RCC 7860 (cell line): ENCODE measurements around the gene DUOX2.
A peak's percentile ranks its signal among the peaks of the same experiment; 100 is the strongest.
"Not testable (repeated sequence)": the region's sequence is repeated elsewhere in the genome, so short reads cannot be mapped to it uniquely, and the experiment has no call there.

Experiments used
- DNase-seq: peaks from one replicate; pipeline ENCODE4 v3.0.0-alpha.2; 2015; ENCODE audit warnings: low spot score
- FAIRE-seq: peaks from 2 replicates; lab custom pipeline; 2012; peaks lifted over from hg19 to GRCh38; lab: Jason Lieb, UNC

DUOX2 gene

GRCh38 chr15:45077391-45077790 is 36.6 kb downstream of the DUOX2 start:
- DNase-seq, FAIRE-seq: not testable (repeated sequence)

GRCh38 chr15:45075440-45076320 is 38.3 kb downstream of the DUOX2 start:
- FAIRE-seq, DNase-seq: not testable (repeated sequence)

GRCh38 chr15:45073602-45074001 is 40.4 kb downstream of the DUOX2 start:
- FAIRE-seq, DNase-seq: not testable (repeated sequence)

- DNase-seq, FAIRE-seq: not testable (repeated sequence)
These were observed 44.0 kb downstream of the DUOX2 start for GRCh38 chr15:45069942-45070360.

- FAIRE-seq (peak; percentile 77), DNase-seq (peak; percentile 64)
These were observed 49.6 kb downstream of the DUOX2 start for GRCh38 chr15:45064386-45064785.

GRCh38 chr15:45062301-45062700 is 51.7 kb downstream of the DUOX2 start:
- FAIRE-seq, DNase-seq: not testable (repeated sequence)

- FAIRE-seq = not testable (repeated sequence)
These were observed 55.0 kb downstream of the DUOX2 start for GRCh38 chr15:45058690-45059675.

GRCh38 chr15:45052676-45053075 is 61.3 kb downstream of the DUOX2 start:
- DNase-seq, FAIRE-seq: not testable (repeated sequence)

More at GRCh38 chr15:45058690-45059675, 55.0 kb downstream of the DUOX2 start:
- not testable (repeated sequence) for DNase-seq

- no peak for FAIRE-seq
- no peak for DNase-seq
These were observed 63.4 kb downstream of the DUOX2 start for GRCh38 chr15:45050587-45050986.

GRCh38 chr15:45048794-45049631 is 65.0 kb downstream of the DUOX2 start:
- no peak for DNase-seq

GRCh38 chr15:45048449-45048793 is 65.6 kb downstream of the DUOX2 start:
- FAIRE-seq, DNase-seq: not testable (repeated sequence)

More at GRCh38 chr15:45048794-45049631, 65.0 kb downstream of the DUOX2 start:
- FAIRE-seq = no peak

GRCh38 chr15:45044270-45044669 is 69.7 kb downstream of the DUOX2 start:
- DNase-seq, FAIRE-seq: not testable (repeated sequence)

GRCh38 chr15:45042859-45043258 is 71.1 kb downstream of the DUOX2 start:
- not testable (repeated sequence) for FAIRE-seq, DNase-seq
